GM21723 (cell line): ENCODE data around the gene HDAC11.

Experiments
- ATAC-seq: cut with Tn5 transposase; IDR thresholded peaks from one replicate; pipeline ENCODE4 v1.9.1; 2021; ENCODE audit warnings: mild to moderate bottlenecking, moderate library complexity; ENCODE audit not compliant: unreplicated experiment

HDAC11 gene

GRCh38 chr3:13539292-13539638 is 59.2 kb downstream of the HDAC11 start:
- ATAC-seq: no peak

- ATAC-seq: no peak
These were observed 59.6 kb downstream of the HDAC11 start for GRCh38 chr3:13539671-13540070.

DNA sequence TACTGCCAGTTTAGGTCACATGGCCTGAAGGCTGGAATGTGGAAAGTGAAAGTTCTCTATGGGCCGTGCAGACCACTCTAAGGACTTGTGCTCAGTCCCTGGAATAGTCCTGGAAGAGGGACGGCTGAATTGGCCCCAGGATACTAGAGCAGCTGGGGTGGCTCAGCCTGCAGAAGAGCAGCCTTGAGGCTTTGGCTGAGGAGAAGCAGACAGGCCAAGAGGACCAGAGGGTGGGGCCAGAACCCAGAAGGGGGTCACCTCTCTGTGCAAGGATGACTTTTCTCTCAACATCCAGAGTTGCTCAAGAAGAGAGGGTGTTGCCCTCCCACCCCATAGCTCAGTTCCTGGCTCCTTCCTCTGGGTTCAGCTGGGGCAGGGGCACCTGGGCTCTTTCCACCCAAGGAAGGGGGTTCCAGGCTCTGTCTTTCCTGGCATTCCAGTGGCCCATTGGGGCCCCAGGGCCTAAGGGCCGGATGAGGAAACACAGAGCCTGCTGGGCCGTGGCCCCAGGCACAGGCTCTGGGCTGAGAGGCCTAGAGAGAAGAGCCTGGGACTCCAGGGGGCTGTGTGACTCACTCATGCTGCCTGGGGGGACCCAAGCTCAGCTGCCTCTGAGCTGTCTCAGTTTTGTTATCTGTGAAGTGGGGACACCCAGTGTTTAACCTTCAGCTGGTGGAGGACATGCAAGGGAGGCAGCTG is 60.3 kb downstream of the HDAC11 start:
- ATAC-seq: no peak

DNA sequence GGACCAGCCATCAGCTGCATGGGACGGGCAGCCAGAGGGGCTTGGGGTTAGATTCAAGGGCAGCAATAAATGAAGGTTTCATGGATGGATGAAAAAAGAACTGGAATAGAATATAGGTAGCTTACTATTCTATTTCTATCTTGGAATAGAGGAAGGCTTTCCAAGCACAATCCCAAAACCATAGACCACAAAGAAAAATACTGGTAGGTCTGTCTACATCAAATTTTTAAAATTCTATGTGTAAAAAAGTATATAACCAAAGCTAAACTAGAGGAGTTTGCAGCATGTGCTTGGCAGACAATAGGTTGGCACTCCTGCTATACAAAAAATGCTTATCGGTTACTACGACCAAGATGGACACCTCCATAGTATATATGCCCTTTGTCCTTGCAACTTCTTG is 61.6 kb downstream of the HDAC11 start:
- no peak for ATAC-seq

GRCh38 chr3:13542142-13542541 is 62.0 kb downstream of the HDAC11 start:
- ATAC-seq: no peak

GRCh38 chr3:13543253-13543652 is 63.1 kb downstream of the HDAC11 start:
- ATAC-seq: no peak

- ATAC-seq: no peak
These were observed 64.3 kb downstream of the HDAC11 start for GRCh38 chr3:13544293-13544831.

DNA sequence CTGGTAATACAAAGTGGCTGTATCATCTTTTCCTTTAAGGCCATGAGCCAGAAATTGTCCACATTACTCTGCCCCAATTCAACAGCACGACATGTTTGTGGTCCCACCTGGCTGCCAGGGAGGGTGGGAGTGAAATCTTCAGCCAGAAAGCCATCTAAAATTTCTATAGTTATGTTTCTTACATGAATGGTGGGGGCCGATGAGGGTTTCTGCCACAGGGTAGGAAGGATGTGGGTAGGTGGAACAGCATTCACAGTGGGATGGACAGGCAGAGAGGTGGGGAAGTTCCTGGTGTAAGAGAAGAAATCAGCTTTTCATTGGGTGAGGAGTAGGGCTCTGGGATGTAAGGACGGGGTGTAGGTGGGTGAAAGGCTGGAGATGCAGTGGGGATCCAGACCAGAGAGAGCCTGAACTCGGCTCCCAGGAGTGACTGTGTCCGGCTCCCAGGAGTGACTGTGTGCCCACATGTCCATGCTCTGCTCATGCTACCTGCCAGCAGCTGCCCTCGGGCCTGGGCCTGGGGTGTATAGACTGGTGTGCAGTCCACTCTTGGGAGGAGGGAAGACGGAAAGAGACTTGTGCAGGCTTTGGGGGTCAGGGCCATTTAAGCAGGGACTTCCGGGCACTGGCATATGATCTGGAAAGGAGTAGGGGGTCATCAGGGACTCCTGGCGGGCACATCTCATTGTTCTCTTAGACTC is 65.0 kb downstream of the HDAC11 start:
- ATAC-seq: no peak

DNA sequence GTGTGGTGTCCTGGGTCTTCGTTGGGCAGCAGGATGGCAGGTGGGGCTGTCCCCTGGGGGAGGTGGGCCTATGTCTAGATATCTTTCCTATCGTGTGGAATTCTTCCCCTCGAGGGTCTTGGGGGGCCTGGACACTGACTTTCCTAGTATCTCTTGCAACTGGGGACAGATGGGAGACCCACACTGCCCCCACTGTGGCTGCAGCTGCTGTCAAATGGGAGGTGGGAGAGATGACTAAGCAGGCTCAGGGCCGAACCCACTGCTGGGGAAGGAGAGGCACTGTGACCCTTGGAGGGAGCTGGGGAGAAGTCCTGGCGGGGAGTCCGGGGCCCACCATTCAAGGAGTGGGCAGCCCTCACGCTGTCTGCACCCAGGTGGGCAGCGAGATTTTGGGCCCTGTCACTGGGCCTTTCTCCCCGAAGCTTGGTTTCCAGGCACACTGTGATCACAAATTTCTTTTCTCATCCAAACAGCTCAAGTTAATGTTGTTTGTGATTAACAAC is 65.9 kb downstream of the HDAC11 start:
- no peak for ATAC-seq

- no peak for ATAC-seq
These were observed 66.6 kb downstream of the HDAC11 start for GRCh38 chr3:13546667-13547171.

GRCh38 chr3:13547591-13548371 is 67.7 kb downstream of the HDAC11 start:
- no peak for ATAC-seq

DNA sequence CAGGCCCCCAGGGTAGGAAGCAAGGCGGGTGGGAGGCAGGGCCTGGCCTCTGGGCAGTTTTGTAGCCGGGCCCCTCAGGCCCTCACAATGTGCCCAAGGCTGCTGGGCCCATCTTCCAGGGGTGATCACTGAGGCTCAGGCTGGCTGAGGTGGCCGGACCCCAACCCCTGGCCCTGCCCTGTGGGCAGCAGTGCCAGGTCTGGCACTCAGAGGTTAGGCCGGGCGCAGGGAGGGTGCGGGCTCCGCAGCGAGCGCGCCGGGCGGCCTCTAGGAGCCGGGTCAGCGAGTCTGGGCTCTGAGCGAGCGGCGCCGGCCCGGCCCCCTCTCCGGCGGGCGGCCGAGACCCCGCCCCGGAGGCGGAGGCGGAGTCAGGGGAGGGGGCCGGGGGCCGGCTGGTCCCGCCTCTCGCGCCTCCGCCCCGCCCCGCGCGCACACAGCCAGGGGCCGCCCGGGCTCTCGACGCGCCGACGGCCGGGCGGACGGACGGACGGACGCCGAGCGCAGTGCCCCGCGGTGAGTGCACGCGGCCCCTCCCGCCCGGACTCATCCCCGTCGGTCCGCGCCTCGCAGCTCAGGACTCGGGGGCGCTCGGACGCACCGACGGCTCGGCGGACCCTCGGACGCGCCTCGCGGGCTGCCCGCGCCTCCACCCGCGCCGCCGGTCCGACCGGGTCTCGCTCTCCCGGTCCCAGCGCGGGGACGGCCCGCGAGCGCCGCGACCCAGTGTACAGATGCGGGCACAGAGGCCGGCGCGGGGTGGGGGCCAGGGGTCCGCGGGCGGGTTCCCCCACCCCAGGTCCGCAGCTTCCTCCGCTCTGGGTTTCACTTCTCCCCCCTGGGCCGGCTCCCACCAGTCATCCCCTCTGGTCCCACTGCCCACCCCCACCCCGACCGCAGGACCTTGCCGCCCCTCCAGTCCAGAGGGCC is 68.9 kb downstream of the HDAC11 start, which contains the start of gene FBLN2:
Gene FBLN2, plus strand, starts transcription at position 430 of the 927 bp plus-strand sequence. CDS start 21,231 bp downstream, outside the sequence.
- ATAC-seq: no peak

GRCh38 chr3:13549623-13550422 is 69.7 kb downstream of the HDAC11 start:
- no peak for ATAC-seq

- ATAC-seq: no peak
These were observed 70.3 kb downstream of the HDAC11 start for GRCh38 chr3:13550423-13550690.

DNA sequence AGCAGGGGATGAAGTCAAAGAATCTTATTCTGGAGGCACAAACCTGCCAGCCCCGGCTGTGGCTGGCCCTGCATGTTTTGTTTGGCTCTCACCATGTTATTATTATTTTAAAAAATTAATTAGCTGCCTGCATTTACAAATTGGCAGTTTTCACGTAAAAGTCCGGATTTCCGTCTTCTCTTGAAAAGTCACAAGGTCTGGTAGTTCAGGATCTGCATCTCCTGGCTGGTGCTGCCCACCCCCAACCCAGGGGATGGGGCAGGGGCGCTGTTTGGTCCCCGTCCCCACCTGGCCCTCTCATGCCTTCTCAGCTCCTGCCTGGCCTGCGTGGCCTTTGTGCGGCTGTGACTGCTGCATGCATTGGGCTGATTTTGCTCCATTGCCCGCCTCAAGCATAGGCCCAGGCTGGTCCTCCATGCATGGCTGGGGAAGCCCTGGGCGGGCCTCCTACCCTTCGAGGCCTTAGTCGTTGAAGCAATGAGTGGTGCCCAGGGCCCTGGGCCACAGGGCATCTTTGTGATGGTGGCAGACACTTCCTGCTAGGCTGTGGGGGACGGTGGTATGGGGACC is 70.8 kb downstream of the HDAC11 start:
- ATAC-seq: no peak

- no peak for ATAC-seq
These were observed 72.9 kb downstream of the HDAC11 start for GRCh38 chr3:13552857-13553652.

DNA sequence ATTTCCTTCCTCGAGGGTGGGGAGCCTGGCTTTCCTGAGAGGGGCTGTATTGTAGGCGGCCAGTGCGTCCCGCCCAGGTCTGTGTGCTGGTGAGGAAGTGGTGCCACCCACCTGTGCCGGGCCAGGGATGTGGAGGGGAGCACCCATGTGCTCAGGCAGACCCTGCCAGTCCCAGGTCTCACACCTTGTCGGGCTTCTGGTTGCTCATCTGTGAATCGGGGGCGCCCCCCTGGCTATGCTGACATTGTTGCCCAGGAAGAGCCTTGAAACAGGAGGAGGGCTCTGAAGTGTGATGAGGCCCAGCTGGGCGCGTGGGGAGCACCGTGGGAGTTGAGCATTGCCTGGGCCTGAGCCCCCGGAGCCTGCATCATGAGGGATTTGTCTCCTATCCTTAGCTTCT is 73.6 kb downstream of the HDAC11 start:
- ATAC-seq: no peak

DNA sequence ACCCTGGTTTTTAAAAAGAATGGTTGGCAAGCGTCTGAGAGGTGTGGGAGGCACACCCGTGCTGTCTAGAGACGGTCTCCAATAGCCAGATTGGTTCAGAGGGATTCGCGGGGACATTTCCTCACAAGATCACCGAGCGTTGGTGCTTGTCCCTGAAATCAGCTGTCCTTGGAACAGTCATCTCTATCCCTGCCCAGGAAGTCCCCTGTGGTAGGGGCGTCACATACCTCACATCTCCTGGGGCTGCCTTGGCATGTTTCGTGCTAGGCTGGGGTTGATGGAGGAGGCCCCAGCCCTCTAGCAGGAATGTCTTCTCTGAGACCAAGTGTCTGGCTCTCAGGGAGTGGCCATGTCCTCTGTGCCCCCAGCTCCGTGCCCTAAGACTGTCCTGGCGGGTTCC is 75.6 kb downstream of the HDAC11 start:
- no peak for ATAC-seq
